ENCODE measurements around the gene CT47B1. TPM values are rescaled to one million over a fixed set of nuclear protein-coding genes. Genes with fewer than 3 reads are reported as not detected.

CT47B1 gene
- total and polyA plus RNA-seq, 2 of the 13 experiments (the other 11 are each of a cell fraction or from before 2014, with no cell fraction given) = not detected

- in situ Hi-C loops (cut with HindIII; ENCODE audit: extremely low pct_ligation_motif_present, low pct_unique_long_range_greater_than_20kb) = no loop called here
- Histone ChIP-seq H3K79me2 (ENCODE audit: insufficient read depth, low read length) (no peaks in the 10 kb centered on the region), H2AFZ (ENCODE audit: low read length) (no peak overlapping the region), H3K9me3 (ENCODE audit: low read length) (no peaks in the 10 kb centered on the region), H3K9ac (ENCODE audit: insufficient read depth, low read depth, low read length) (no peak overlapping the region), H3K27me3 (ENCODE audit: control insufficient read depth in 1 of 2, insufficient read depth in 2 of 2, low read length in 2 of 2) (no peaks in the 10 kb centered on the region), H3K4me1 (ENCODE audit: insufficient read depth, low read length) (no peaks in the 10 kb centered on the region), H4K20me1 (ENCODE audit: insufficient read depth, low read length) (no peaks in the 10 kb centered on the region), H3K4me2 (ENCODE audit: low read depth, low read length) (no peak overlapping the region), H3K27ac (ENCODE audit: extremely low read length, insufficient read depth, low read length) (no peak overlapping the region), H3K4me3 (replicated peaks in 1 of 3; ENCODE audit: insufficient read depth in 1 of 3, low read depth in 2 of 3, low read length in 3 of 3) (no peak overlapping the region), H3K36me3 (replicated peaks in 1 of 2; ENCODE audit: control insufficient read depth in 1 of 2, insufficient read depth in 2 of 2, low read length in 2 of 2) (no peaks in the 10 kb centered on the region)
- BruUV-seq (replicated peaks) = no TSS peak
- 0% methylated on average over 2 of the region's 2 CpGs for WGBS (ENCODE audit: low lambda C conversion rate)
- ATAC-seq (no peak), FAIRE-seq (no peak), DNase-seq (ENCODE audit: low spot score) (no peak)
- TF ChIP-seq NR2C2 (CRISPR knock-in tag; IDR thresholded peaks at IDR 0.05; ENCODE audit: borderline replicate concordance) (no peak), ZNF33A (CRISPR knock-in tag; IDR thresholded peaks at IDR 0.05; ENCODE audit: borderline replicate concordance) (no peak), ZNF740 (CRISPR knock-in tag; IDR thresholded peaks at IDR 0.05) (no peak), HOXA3 (CRISPR knock-in tag; IDR thresholded peaks at IDR 0.05) (no peak), JUNB (CRISPR knock-in tag; IDR thresholded peaks at IDR 0.05; ENCODE audit: borderline replicate concordance) (no peak), RBM39 (IDR thresholded peaks at IDR 0.05; ENCODE audit: low read depth, low read length, poor library complexity, severe bottlenecking) (no peak), SNAPC2 (CRISPR knock-in tag; IDR thresholded peaks at IDR 0.05) (no peak), ZBTB25 (CRISPR knock-in tag; IDR thresholded peaks at IDR 0.05) (no peak), GTF2F1 (IDR thresholded peaks at IDR 0.05; ENCODE audit: low read length) (no peak), JDP2 (CRISPR knock-in tag; IDR thresholded peaks at IDR 0.05; ENCODE audit: borderline replicate concordance) (no peak), KAT7 (CRISPR knock-in tag; IDR thresholded peaks at IDR 0.05; ENCODE audit: borderline replicate concordance) (no peak), ZFYVE20 (CRISPR knock-in tag; IDR thresholded peaks at IDR 0.05; ENCODE audit: borderline replicate concordance, low read depth) (no peak), MED13 (CRISPR knock-in tag; IDR thresholded peaks at IDR 0.05) (no peak), NCOA5 (CRISPR knock-in tag; IDR thresholded peaks at IDR 0.05) (no peak)
- TF ChIP-seq, protein P1, sequence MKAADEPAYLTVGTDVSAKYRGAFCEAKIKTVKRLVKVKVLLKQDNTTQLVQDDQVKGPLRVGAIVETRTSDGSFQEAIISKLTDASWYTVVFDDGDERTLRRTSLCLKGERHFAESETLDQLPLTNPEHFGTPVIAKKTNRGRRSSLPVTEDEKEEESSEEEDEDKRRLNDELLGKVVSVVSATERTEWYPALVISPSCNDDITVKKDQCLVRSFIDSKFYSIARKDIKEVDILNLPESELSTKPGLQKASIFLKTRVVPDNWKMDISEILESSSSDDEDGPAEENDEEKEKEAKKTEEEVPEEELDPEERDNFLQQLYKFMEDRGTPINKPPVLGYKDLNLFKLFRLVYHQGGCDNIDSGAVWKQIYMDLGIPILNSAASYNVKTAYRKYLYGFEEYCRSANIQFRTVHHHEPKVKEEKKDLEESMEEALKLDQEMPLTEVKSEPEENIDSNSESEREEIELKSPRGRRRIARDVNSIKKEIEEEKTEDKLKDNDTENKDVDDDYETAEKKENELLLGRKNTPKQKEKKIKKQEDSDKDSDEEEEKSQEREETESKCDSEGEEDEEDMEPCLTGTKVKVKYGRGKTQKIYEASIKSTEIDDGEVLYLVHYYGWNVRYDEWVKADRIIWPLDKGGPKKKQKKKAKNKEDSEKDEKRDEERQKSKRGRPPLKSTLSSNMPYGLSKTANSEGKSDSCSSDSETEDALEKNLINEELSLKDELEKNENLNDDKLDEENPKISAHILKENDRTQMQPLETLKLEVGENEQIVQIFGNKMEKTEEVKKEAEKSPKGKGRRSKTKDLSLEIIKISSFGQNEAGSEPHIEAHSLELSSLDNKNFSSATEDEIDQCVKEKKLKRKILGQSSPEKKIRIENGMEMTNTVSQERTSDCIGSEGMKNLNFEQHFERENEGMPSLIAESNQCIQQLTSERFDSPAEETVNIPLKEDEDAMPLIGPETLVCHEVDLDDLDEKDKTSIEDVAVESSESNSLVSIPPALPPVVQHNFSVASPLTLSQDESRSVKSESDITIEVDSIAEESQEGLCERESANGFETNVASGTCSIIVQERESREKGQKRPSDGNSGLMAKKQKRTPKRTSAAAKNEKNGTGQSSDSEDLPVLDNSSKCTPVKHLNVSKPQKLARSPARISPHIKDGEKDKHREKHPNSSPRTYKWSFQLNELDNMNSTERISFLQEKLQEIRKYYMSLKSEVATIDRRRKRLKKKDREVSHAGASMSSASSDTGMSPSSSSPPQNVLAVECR (CRISPR knock-in tag; IDR thresholded peaks at IDR 0.05; ENCODE audit: borderline replicate concordance) = no peak
- TF ChIP-seq, protein P2, sequence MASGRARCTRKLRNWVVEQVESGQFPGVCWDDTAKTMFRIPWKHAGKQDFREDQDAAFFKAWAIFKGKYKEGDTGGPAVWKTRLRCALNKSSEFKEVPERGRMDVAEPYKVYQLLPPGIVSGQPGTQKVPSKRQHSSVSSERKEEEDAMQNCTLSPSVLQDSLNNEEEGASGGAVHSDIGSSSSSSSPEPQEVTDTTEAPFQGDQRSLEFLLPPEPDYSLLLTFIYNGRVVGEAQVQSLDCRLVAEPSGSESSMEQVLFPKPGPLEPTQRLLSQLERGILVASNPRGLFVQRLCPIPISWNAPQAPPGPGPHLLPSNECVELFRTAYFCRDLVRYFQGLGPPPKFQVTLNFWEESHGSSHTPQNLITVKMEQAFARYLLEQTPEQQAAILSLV (CRISPR knock-in tag; IDR thresholded peaks at IDR 0.05; ENCODE audit: borderline replicate concordance) = no peak
- POLR2A ChIA-PET = no interaction called here
- intact Hi-C loops (cut with micrococcal nuclease; ENCODE audit: unreplicated experiment) = no loop called here
- CTCF ChIA-PET (ENCODE audit: low intra/inter-chr PET ratio, low total read pairs) = no interaction called here
These were observed 50.5 kb downstream of the CT47B1 start for GRCh38 chrX:120825146-120825545.

All from HepG2 (cell line).